Prostate gland (tissue), 2 donors: ENCODE results near the gene ZNF148.

Experiments used
- POLR2AphosphoS5 ChIP-seq: sonication (generic); formaldehyde crosslinking; IDR thresholded peaks from one replicate; pipeline ENCODE4 v1.6.1; 2017; ENCODE audit warnings: antibody characterized with exemption
- TF ChIP-seq, protein P1 (sequence below), 4 experiments: fragments of 200-600 bp in 2 of 4; fragments of 450-650 bp in 2 of 4; sonication (generic) in 2 of 4; IDR thresholded peaks; 1 replicate in 3 of 4; 2 replicates in 1 of 4; pipeline ENCODE4 v1.5.1; 2016 to 2019; ENCODE audit warnings: antibody characterized with exemption in 4 of 4, mild to moderate bottlenecking in 2 of 4, moderate library complexity in 2 of 4

DNA sequence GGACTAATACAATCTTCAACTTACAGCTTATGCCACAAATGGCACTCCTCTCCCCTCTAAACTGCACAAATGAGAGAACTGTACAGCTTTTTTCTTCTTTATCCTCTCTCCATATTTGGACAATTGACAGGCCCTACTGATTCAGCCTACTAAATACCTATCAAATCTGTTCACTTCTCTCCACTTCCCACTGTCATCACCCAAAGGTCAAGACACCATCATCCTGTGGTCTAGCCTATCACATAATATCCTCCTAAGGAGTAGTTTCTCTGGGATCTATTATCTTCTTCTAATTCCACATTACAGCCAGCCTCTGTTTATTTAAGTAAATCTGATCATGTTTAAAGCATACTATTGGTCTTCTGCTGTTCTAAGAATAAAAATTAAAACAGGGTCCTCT lies 129.6 kb downstream of the ZNF148 start:
- TF ChIP-seq, protein P1, sequence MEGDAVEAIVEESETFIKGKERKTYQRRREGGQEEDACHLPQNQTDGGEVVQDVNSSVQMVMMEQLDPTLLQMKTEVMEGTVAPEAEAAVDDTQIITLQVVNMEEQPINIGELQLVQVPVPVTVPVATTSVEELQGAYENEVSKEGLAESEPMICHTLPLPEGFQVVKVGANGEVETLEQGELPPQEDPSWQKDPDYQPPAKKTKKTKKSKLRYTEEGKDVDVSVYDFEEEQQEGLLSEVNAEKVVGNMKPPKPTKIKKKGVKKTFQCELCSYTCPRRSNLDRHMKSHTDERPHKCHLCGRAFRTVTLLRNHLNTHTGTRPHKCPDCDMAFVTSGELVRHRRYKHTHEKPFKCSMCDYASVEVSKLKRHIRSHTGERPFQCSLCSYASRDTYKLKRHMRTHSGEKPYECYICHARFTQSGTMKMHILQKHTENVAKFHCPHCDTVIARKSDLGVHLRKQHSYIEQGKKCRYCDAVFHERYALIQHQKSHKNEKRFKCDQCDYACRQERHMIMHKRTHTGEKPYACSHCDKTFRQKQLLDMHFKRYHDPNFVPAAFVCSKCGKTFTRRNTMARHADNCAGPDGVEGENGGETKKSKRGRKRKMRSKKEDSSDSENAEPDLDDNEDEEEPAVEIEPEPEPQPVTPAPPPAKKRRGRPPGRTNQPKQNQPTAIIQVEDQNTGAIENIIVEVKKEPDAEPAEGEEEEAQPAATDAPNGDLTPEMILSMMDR (IDR thresholded peaks at IDR 0.05), result no peak
- no peak for TF ChIP-seq POLR2AphosphoS5
